Tibial nerve (tissue), 4 donors: ENCODE measurements around the gene TDO2.

Experiments used
- EP300 ChIP-seq, 2 donors: sonication (generic); formaldehyde crosslinking; IDR thresholded peaks; one replicate each; pipeline ENCODE4 v1.6.1; 2017; ENCODE audit warnings: antibody characterized with exemption in 2 of 2, mild to moderate bottlenecking in 1 of 2
- TF ChIP-seq, protein P1 (sequence below), 5 experiments: fragments of 200-600 bp in 3 of 5; fragments of 450-650 bp in 2 of 5; sonication (generic) in 3 of 5; IDR thresholded peaks; one replicate each; pipeline ENCODE4 v1.5.1; 2016 to 2019; ENCODE audit warnings: antibody characterized with exemption in 5 of 5, mild to moderate bottlenecking in 3 of 5, moderate library complexity in 2 of 5

GRCh38 chr4:155901013-155901412, 2.5 kb upstream of the TDO2 start:
- TF ChIP-seq, protein P1, sequence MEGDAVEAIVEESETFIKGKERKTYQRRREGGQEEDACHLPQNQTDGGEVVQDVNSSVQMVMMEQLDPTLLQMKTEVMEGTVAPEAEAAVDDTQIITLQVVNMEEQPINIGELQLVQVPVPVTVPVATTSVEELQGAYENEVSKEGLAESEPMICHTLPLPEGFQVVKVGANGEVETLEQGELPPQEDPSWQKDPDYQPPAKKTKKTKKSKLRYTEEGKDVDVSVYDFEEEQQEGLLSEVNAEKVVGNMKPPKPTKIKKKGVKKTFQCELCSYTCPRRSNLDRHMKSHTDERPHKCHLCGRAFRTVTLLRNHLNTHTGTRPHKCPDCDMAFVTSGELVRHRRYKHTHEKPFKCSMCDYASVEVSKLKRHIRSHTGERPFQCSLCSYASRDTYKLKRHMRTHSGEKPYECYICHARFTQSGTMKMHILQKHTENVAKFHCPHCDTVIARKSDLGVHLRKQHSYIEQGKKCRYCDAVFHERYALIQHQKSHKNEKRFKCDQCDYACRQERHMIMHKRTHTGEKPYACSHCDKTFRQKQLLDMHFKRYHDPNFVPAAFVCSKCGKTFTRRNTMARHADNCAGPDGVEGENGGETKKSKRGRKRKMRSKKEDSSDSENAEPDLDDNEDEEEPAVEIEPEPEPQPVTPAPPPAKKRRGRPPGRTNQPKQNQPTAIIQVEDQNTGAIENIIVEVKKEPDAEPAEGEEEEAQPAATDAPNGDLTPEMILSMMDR (IDR thresholded peaks at IDR 0.05) = no peak
- TF ChIP-seq EP300 (IDR thresholded peaks at IDR 0.05) = no peak
